GM10266 (cell line): ENCODE results near the gene TMEM38A.
"Not testable (repeated sequence)": the region's sequence is repeated elsewhere in the genome, so short reads cannot be mapped to it uniquely, and the experiment has no call there.

Experiments
- DNase-seq: peaks from one replicate; pipeline ENCODE4 v3.0.0; 2012; ENCODE audit errors: extremely low spot score
- CTCF ChIP-seq: IDR thresholded peaks from 2 replicates; pipeline ENCODE4 v1.5.1; 2012; ENCODE audit warnings: mild to moderate bottlenecking, low read depth; ENCODE audit not compliant: control insufficient read depth, insufficient read depth; ENCODE audit errors: missing control alignments

The TMEM38A gene

GRCh38 chr19:16726916-16727315, 66.0 kb downstream of the TMEM38A start:
- no peak for DNase-seq
- TF ChIP-seq CTCF: no peak

GRCh38 chr19:16735650-16736266, 74.8 kb downstream of the TMEM38A start:
- DNase-seq: not testable (repeated sequence)

- no peak for DNase-seq
- TF ChIP-seq CTCF: no peak
Measured at GRCh38 chr19:16736709-16737108, 75.8 kb downstream of the TMEM38A start.

GRCh38 chr19:16737911-16738310, 77.0 kb downstream of the TMEM38A start:
- DNase-seq: no peak
- TF ChIP-seq CTCF: no peak

GRCh38 chr19:16739546-16739945, 78.6 kb downstream of the TMEM38A start:
- TF ChIP-seq CTCF: no peak
- DNase-seq: no peak
